Lung microvascular endothelial cell (primary cell): ENCODE results near the gene SNAP29. TPM values are rescaled to one million over a fixed set of nuclear protein-coding genes. Genes with fewer than 3 reads are reported as not detected.
A peak's percentile ranks its signal among the peaks of the same experiment; 100 is the strongest.
"Not testable (repeated sequence)": the region's sequence is repeated elsewhere in the genome, so short reads cannot be mapped to it uniquely, and the experiment has no call there.

ENCODE experiments used
- DNase-seq, 2 donors: peaks; one replicate each; pipeline versions ENCODE4 v3.0.0 to v3.0.0-alpha.2; 2010; ENCODE audit warnings: low read depth in 2 of 2
- total RNA-seq: library from RNA; depleted of rRNA; stranded (reverse); fragments of >200 nt; gene quantifications from 2 replicates; pipeline ENCODE4 v1.2.1, GENCODE V29; 2014

SNAP29 gene
- total RNA-seq, 1 donor from 2014 or later, result 6.9 TPM

- not testable (repeated sequence) for DNase-seq
Measured at GRCh38 chr22:20901093-20902033, 42.6 kb downstream of the SNAP29 start.

- DNase-seq, result no peak
Measured at GRCh38 chr22:20903093-20903492, 44.3 kb downstream of the SNAP29 start.

- DNase-seq, result peak in 1 of 2 donors; percentile 34
Measured at GRCh38 chr22:20904008-20904979, 45.5 kb downstream of the SNAP29 start.

GRCh38 chr22:20904980-20905355, 46.2 kb downstream of the SNAP29 start:
- DNase-seq, result no peak

GRCh38 chr22:20905415-20906386, 46.9 kb downstream of the SNAP29 start:
- no peak for DNase-seq

- DNase-seq, result no peak
Measured at GRCh38 chr22:20906387-20906767, 47.6 kb downstream of the SNAP29 start.

- DNase-seq, result not testable (repeated sequence)
Measured at GRCh38 chr22:20908717-20909116, 49.9 kb downstream of the SNAP29 start.

GRCh38 chr22:20909543-20910303, 50.9 kb downstream of the SNAP29 start:
- DNase-seq, result no peak

- DNase-seq, result no peak
Measured at GRCh38 chr22:20912494-20912893, 53.7 kb downstream of the SNAP29 start.

- peak; percentile 97 to 98 for DNase-seq
Measured at GRCh38 chr22:20916916-20917810, 58.4 kb downstream of the SNAP29 start, which contains the start of gene CRKL. Gene CRKL (plus strand): TSS chr22:20917407. CDS start chr22:20917935, 528 bp downstream.

- DNase-seq, result no peak
Measured at GRCh38 chr22:20918663-20919218, 59.9 kb downstream of the SNAP29 start.

GRCh38 chr22:20919718-20920117, 60.9 kb downstream of the SNAP29 start:
- peak in 1 of 2 donors; percentile 9 for DNase-seq

- DNase-seq, result no peak
Measured at GRCh38 chr22:20920881-20921203, 62.0 kb downstream of the SNAP29 start.

- no peak for DNase-seq
Measured at GRCh38 chr22:20922141-20922751, 63.4 kb downstream of the SNAP29 start.

- DNase-seq, result no peak
Measured at GRCh38 chr22:20926243-20926642, 67.4 kb downstream of the SNAP29 start.

GRCh38 chr22:20927940-20928572, 69.2 kb downstream of the SNAP29 start:
- no peak for DNase-seq

GRCh38 chr22:20928573-20928967, 69.8 kb downstream of the SNAP29 start:
- no peak for DNase-seq

GRCh38 chr22:20930004-20930403, 71.2 kb downstream of the SNAP29 start:
- no peak for DNase-seq
